ACC112 (cell line): ENCODE data around the gene CAMKK2.

Source experiments
- H2AFZ ChIP-seq: fragments of 200-600 bp; sonication (generic); one replicate; pipeline ENCODE4 v1.6.0; 2017; ENCODE audit warnings: antibody characterized with exemption, low read length; ENCODE audit not compliant: unreplicated experiment
- H3K27ac ChIP-seq: fragments of 200-600 bp; sonication (generic); 2 replicates; pipeline ENCODE4 v1.5.1; 2014; ENCODE audit warnings: low read depth, mild to moderate bottlenecking, antibody characterized with exemption, low read length, moderate library complexity
- H3K27me3 ChIP-seq: fragments of 200-600 bp; sonication (generic); 2 replicates; pipeline ENCODE4 v1.6.1; 2014; ENCODE audit warnings: mild to moderate bottlenecking, antibody characterized with exemption, low read length, moderate library complexity, mixed read lengths; ENCODE audit not compliant: insufficient read depth
- H3K36me3 ChIP-seq: fragments of 200-600 bp; sonication (generic); 2 replicates; pipeline ENCODE4 v1.6.1; 2016; ENCODE audit warnings: mild to moderate bottlenecking, antibody characterized with exemption, low read length, moderate library complexity, mixed read lengths; ENCODE audit not compliant: insufficient read depth
- H3K4me1 ChIP-seq: fragments of 200-600 bp; sonication (generic); one replicate; pipeline ENCODE4 v1.6.1; 2016; ENCODE audit warnings: low read length, mixed read lengths; ENCODE audit not compliant: insufficient read depth, unreplicated experiment, control insufficient read depth
- H3K4me3 ChIP-seq: fragments of 200-600 bp; sonication (generic); 2 replicates; pipeline ENCODE4 v1.5.1; 2014; ENCODE audit warnings: mild to moderate bottlenecking, low read depth, low read length
- H3K79me2 ChIP-seq: fragments of 200-600 bp; sonication (generic); one replicate; pipeline ENCODE4 v1.6.0; 2016; ENCODE audit warnings: low read length; ENCODE audit not compliant: control insufficient read depth, unreplicated experiment, insufficient read depth

CAMKK2 gene

GRCh38 chr12:121296618-121297434 is at the start of gene CAMKK2:
CAMKK2 (minus strand) TSS chr12:121296709; CDS start chr12:121274526, 22,183 bp downstream.
- Histone ChIP-seq H3K4me3 (peak within 1 kb of the TSS; percentile 92), H3K27ac (peak within 1 kb of the TSS; percentile 14; the same call in 1 of the 2 replicates), H3K36me3 (no peaks in the 10 kb centered on the region; the same call in 1 of the 2 replicates), H3K4me1 (peaks cover 3% of the 10 kb centered on the region), H3K79me2 (peaks cover 25% of the 10 kb centered on the region), H3K27me3 (no peaks in the 10 kb centered on the region), H2AFZ (peak within 1 kb of the TSS; percentile 75)

- no peaks in the 10 kb centered on the region for H3K27me3 ChIP-seq
- H3K27ac ChIP-seq, result no peak overlapping the region
- H3K79me2 ChIP-seq, result peaks cover 15% of the 10 kb centered on the region
- peaks cover 15% of the 10 kb centered on the region for H3K36me3 ChIP-seq
- no peak overlapping the region for H3K4me3 ChIP-seq
- H2AFZ ChIP-seq, result no peak overlapping the region
- H3K4me1 ChIP-seq, result no peaks in the 10 kb centered on the region
Observed at GRCh38 chr12:121345151-121345815, 48.8 kb upstream of the CAMKK2 start.

- Histone ChIP-seq H3K27ac (no peak overlapping the region), H2AFZ (no peak overlapping the region), H3K4me1 (no peaks in the 10 kb centered on the region), H3K27me3 (no peaks in the 10 kb centered on the region), H3K4me3 (no peak overlapping the region), H3K79me2 (peaks cover 9% of the 10 kb centered on the region), H3K36me3 (peaks cover 15% of the 10 kb centered on the region)
Observed at GRCh38 chr12:121344506-121344905, 48.0 kb upstream of the CAMKK2 start.

GRCh38 chr12:121337416-121337815 is 40.9 kb upstream of the CAMKK2 start:
- no peak overlapping the region for H3K4me3 ChIP-seq
- H3K27me3 ChIP-seq, result no peaks in the 10 kb centered on the region
- H3K36me3 ChIP-seq, result peaks cover 17% of the 10 kb centered on the region
- H2AFZ ChIP-seq, result no peak overlapping the region
- no peaks in the 10 kb centered on the region for H3K4me1 ChIP-seq
- no peaks in the 10 kb centered on the region for H3K79me2 ChIP-seq
- H3K27ac ChIP-seq, result no peak overlapping the region

GRCh38 chr12:121334513-121335343 is 38.2 kb upstream of the CAMKK2 start:
- H3K4me3 ChIP-seq, result no peak overlapping the region
- H3K36me3 ChIP-seq, result peaks cover 40% of the 10 kb centered on the region

GRCh38 chr12:121333747-121334146 is 37.2 kb upstream of the CAMKK2 start:
- Histone ChIP-seq H3K27me3 (no peaks in the 10 kb centered on the region), H3K4me1 (no peaks in the 10 kb centered on the region), H3K27ac (no peak overlapping the region), H2AFZ (no peak overlapping the region), H3K79me2 (no peaks in the 10 kb centered on the region), H3K4me3 (no peak overlapping the region), H3K36me3 (peaks cover 41% of the 10 kb centered on the region)

More at GRCh38 chr12:121334513-121335343, 38.2 kb upstream of the CAMKK2 start:
- H2AFZ ChIP-seq, result no peak overlapping the region
- H3K79me2 ChIP-seq, result no peaks in the 10 kb centered on the region
- no peaks in the 10 kb centered on the region for H3K27me3 ChIP-seq
- no peak overlapping the region for H3K27ac ChIP-seq
- H3K4me1 ChIP-seq, result no peaks in the 10 kb centered on the region

- Histone ChIP-seq H3K27me3 (no peaks in the 10 kb centered on the region), H3K4me1 (no peaks in the 10 kb centered on the region), H3K4me3 (no peak overlapping the region), H2AFZ (no peak overlapping the region), H3K79me2 (no peaks in the 10 kb centered on the region), H3K27ac (no peak overlapping the region), H3K36me3 (peaks cover 54% of the 10 kb centered on the region)
Observed at GRCh38 chr12:121331248-121331647, 34.7 kb upstream of the CAMKK2 start.

- no peaks in the 10 kb centered on the region for H3K27me3 ChIP-seq
- H3K4me3 ChIP-seq, result no peak overlapping the region
- no peak overlapping the region for H2AFZ ChIP-seq
- no peaks in the 10 kb centered on the region for H3K4me1 ChIP-seq
- H3K27ac ChIP-seq, result no peak overlapping the region
- no peaks in the 10 kb centered on the region for H3K79me2 ChIP-seq
- peaks cover 54% of the 10 kb centered on the region for H3K36me3 ChIP-seq
Observed at GRCh38 chr12:121330692-121331091, 34.2 kb upstream of the CAMKK2 start.

- peaks cover 54% of the 10 kb centered on the region for H3K36me3 ChIP-seq
- H3K4me3 ChIP-seq, result no peak overlapping the region
- no peaks in the 10 kb centered on the region for H3K79me2 ChIP-seq
- no peaks in the 10 kb centered on the region for H3K4me1 ChIP-seq
- no peak overlapping the region for H3K27ac ChIP-seq
- no peak overlapping the region for H2AFZ ChIP-seq
- H3K27me3 ChIP-seq, result no peaks in the 10 kb centered on the region
Observed at GRCh38 chr12:121330195-121330594, 33.7 kb upstream of the CAMKK2 start.

- Histone ChIP-seq H3K79me2 (no peaks in the 10 kb centered on the region), H3K27ac (no peak overlapping the region), H2AFZ (no peak overlapping the region), H3K36me3 (peaks cover 47% of the 10 kb centered on the region), H3K27me3 (no peaks in the 10 kb centered on the region), H3K4me3 (no peak overlapping the region), H3K4me1 (no peaks in the 10 kb centered on the region)
Observed at GRCh38 chr12:121328620-121329019, 32.1 kb upstream of the CAMKK2 start.
